ENCODE data around the gene VAMP2. TPM values are rescaled to one million over a fixed set of nuclear protein-coding genes. Genes with fewer than 3 reads are reported as not detected.
A peak's percentile ranks its signal among the peaks of the same experiment; 100 is the strongest.

VAMP2 gene
- 205 TPM for total RNA-seq
- 10 to 100 TPM; 42.7 to 60.4 (median 59.3) TPM for polyA plus RNA-seq

GRCh38 chr17:8162233-8162996 lies at the start of gene VAMP2:
Gene VAMP2, minus strand, starts transcription at chr17:8162948. Its CDS starts 69 bp downstream, at chr17:8162879.
- H3K27me3 ChIP-seq (ENCODE audit: control insufficient read depth, insufficient read depth, low read length): no peaks in the 10 kb centered on the region
- peaks cover 22% of the 10 kb centered on the region for H3K36me3 ChIP-seq (ENCODE audit: control insufficient read depth, insufficient read depth, low read length)
- DNase-seq: peak; percentile 80 to 89 (median 86)
- H3K4me1 ChIP-seq (ENCODE audit: control insufficient read depth, insufficient read depth, low read length, poor library complexity, severe bottlenecking): peaks cover 68% of the 10 kb centered on the region
- peaks cover 4% of the 10 kb centered on the region for H3K27me3 Mint-ChIP-seq
- H3K36me3 Mint-ChIP-seq: peaks cover 25% of the 10 kb centered on the region
- H3K27ac ChIP-seq (ENCODE audit: insufficient read depth, low read length, poor library complexity, severe bottlenecking): peak within 1 kb of the TSS; percentile 98
- peak within 1 kb of the TSS; percentile 96 to 98 (median 97) for H3K27ac Mint-ChIP-seq
- H3K9me3 Mint-ChIP-seq: peaks cover 0 to 1% (median 0%) of the 10 kb centered on the region in 7 donors
- peak; percentile 68 to 72 for ATAC-seq (ENCODE audit: low read depth in 2 of 2)
- peak within 1 kb of the TSS; percentile 82 for H3K4me3 ChIP-seq (ENCODE audit: low read depth, low read length)
- H3K4me1 Mint-ChIP-seq: peaks cover 0 to 70% (median 32%) of the 10 kb centered on the region in 4 donors
- peak within 1 kb of the TSS; percentile 89 to 96 (median 94) for H3K4me3 Mint-ChIP-seq
- H3K9me3 ChIP-seq (ENCODE audit: control insufficient read depth in 2 of 2, low read length in 2 of 2): no peaks in the 10 kb centered on the region

DNA sequence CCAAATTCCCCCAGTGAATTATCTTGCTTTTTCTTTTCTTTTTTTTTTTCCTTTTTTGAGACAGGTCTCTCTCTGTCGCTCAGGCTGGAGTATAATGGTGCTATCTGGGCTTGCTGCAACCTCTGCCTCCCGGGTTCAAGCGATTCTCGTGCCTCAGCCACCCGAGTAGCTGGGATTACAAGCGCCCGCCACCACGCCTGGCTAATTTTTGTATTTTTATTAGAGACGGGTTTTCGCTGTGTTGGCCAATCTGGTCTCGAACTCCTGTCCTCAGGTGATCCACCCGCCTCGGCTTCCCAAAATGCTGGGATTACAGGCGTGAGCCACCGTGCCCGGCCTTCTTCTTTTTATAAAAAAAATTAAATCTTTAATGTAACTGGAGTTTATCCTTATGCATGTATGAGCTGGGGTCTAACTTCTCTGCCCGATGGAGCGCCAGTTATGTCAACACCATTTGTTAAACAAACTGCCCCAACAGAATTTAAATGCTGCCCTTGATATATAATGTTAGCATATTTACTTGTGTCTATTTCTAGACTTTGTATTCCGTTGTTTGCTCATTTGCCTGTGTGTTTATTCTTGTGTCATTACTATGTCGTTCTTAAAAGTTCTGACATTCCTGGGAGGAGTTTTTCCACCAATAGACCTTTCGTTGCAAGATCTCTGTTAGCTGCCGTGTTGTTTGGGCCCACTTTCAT lies 48.2 kb upstream of the VAMP2 start:
- Histone ChIP-seq H3K9me3 (ENCODE audit: control insufficient read depth in 2 of 2, low read length in 2 of 2) (no peaks in the 10 kb centered on the region), H3K27ac (ENCODE audit: insufficient read depth, low read length, poor library complexity, severe bottlenecking) (peak overlapping the region; percentile 74), H3K4me3 (ENCODE audit: low read depth, low read length) (peak overlapping the region; percentile 94), H3K4me1 (ENCODE audit: control insufficient read depth, insufficient read depth, low read length, poor library complexity, severe bottlenecking) (peaks cover 12% of the 10 kb centered on the region), H3K36me3 (ENCODE audit: control insufficient read depth, insufficient read depth, low read length) (no peaks in the 10 kb centered on the region), H3K27me3 (ENCODE audit: control insufficient read depth, insufficient read depth, low read length) (no peaks in the 10 kb centered on the region)
- Mint-ChIP-seq H3K27me3 (peaks cover 8% of the 10 kb centered on the region), H3K36me3 (no peaks in the 10 kb centered on the region), H3K27ac (peak overlapping the region; percentile 43 to 93 (median 87)), H3K9me3 (no peaks in the 10 kb centered on the region), H3K4me1 (peaks cover 0 to 21% (median 16%) of the 10 kb centered on the region in 4 donors), H3K4me3 (peak overlapping the region; percentile 88 to 99 (median 92))
- DNase-seq (no peak), ATAC-seq (ENCODE audit: low read depth in 2 of 2) (no peak)

DNA sequence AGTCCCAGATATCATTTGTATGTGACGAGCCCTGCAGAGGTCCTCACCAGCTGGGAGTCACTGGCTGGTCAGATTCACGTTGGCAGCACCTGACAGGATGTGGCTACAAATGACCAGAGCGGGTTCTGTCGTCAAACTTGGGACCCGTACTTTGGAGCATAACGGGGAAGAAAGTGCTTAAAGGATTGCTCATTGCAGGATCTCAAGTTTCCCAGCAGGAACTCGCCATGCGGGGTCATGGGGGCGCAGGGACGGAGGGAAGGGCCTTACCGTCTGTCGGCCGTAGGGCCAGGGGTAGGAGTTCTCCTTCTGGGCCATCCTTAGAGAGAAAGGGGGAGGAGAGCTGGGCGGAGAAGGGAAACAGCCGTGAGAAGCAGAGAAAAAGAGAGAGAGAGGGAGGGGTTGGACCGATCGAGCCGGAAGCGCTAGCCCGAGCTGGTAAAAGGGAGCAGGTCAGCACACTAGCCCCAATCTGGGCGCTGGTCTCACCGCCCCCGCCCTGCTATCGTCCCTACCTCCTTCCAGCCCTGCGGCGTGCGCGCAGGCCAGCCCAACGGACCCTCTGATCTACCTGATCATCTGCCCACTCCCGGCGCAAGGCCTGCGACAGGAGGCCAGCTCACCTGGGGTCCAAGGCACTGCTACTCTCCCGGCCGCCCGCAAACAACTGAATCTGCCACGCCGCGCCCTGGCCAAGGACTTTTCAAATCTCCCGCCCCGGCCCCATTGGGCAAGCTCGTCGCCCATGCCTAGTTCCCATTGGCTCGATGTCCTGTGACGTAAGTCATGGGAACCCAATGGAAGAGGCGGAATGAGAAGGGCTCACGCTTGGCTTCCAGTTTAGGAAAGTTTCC lies 47.4 kb upstream of the VAMP2 start, which contains the start of gene AURKB:
Gene AURKB (minus strand): TSS at position 669 of the 854 bp plus-strand sequence. CDS start 351 bp downstream, at position 318.
- DNase-seq (peak; percentile 91 to 95 (median 95)), ATAC-seq (ENCODE audit: low read depth in 2 of 2) (peak; percentile 98 to 99)
- peaks cover 0 to 21% (median 16%) of the 10 kb centered on the region in 4 donors for H3K4me1 Mint-ChIP-seq
- H3K9me3 Mint-ChIP-seq: no peaks in the 10 kb centered on the region
- H3K36me3 Mint-ChIP-seq: no peaks in the 10 kb centered on the region
- Histone ChIP-seq H3K27me3 (ENCODE audit: control insufficient read depth, insufficient read depth, low read length) (no peaks in the 10 kb centered on the region), H3K4me3 (ENCODE audit: low read depth, low read length) (peak within 1 kb of the TSS; percentile 94), H3K9me3 (ENCODE audit: control insufficient read depth in 2 of 2, low read length in 2 of 2) (no peaks in the 10 kb centered on the region), H3K4me1 (ENCODE audit: control insufficient read depth, insufficient read depth, low read length, poor library complexity, severe bottlenecking) (peaks cover 12% of the 10 kb centered on the region), H3K36me3 (ENCODE audit: control insufficient read depth, insufficient read depth, low read length) (no peaks in the 10 kb centered on the region), H3K27ac (ENCODE audit: insufficient read depth, low read length, poor library complexity, severe bottlenecking) (peak within 1 kb of the TSS; percentile 74)
- H3K4me3 Mint-ChIP-seq: peak within 1 kb of the TSS; percentile 88 to 99 (median 92)
- peaks cover 8% of the 10 kb centered on the region for H3K27me3 Mint-ChIP-seq
- H3K27ac Mint-ChIP-seq: peak within 1 kb of the TSS; percentile 87 to 93 (median 91)

DNA sequence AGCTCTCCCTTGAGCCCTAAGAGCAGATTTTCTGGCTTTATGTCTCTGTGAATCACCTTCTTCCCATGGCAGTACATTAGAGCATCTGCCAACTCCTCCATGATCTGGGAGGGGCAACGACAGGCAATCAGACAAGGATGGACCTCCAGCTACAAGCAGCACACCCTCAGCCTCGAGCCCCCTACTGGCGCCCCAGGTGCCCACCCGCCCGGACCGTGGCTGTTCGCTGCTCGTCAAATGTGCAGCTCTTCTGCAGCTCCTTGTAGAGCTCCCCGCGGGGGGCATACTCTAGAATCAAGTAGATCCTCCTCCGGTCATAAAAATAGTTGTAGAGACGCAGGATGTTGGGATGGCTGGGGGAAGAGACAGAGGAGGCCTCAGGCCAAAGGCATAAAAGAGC lies 43.8 kb upstream of the VAMP2 start:
- peak overlapping the region in 1 of 4 donors; percentile 35 for H3K4me3 Mint-ChIP-seq
- DNase-seq (no peak), ATAC-seq (ENCODE audit: low read depth in 2 of 2) (no peak)
- no peaks in the 10 kb centered on the region for H3K27me3 Mint-ChIP-seq
- H3K9me3 Mint-ChIP-seq: no peaks in the 10 kb centered on the region
- Histone ChIP-seq H3K27me3 (ENCODE audit: control insufficient read depth, insufficient read depth, low read length) (no peaks in the 10 kb centered on the region), H3K27ac (ENCODE audit: insufficient read depth, low read length, poor library complexity, severe bottlenecking) (no peak overlapping the region), H3K9me3 (ENCODE audit: control insufficient read depth in 2 of 2, low read length in 2 of 2) (no peaks in the 10 kb centered on the region), H3K36me3 (ENCODE audit: control insufficient read depth, insufficient read depth, low read length) (no peaks in the 10 kb centered on the region), H3K4me1 (ENCODE audit: control insufficient read depth, insufficient read depth, low read length, poor library complexity, severe bottlenecking) (peaks cover 12% of the 10 kb centered on the region), H3K4me3 (ENCODE audit: low read depth, low read length) (no peak overlapping the region)
- no peaks in the 10 kb centered on the region for H3K36me3 Mint-ChIP-seq
- peaks cover 0 to 20% (median 16%) of the 10 kb centered on the region in 4 donors for H3K4me1 Mint-ChIP-seq
- H3K27ac Mint-ChIP-seq: no peak overlapping the region

- peak overlapping the region in 1 of 4 donors; percentile 47 for H3K4me3 Mint-ChIP-seq
- ATAC-seq (ENCODE audit: low read depth in 2 of 2): no peak
- no peak overlapping the region for H3K27ac Mint-ChIP-seq
- Histone ChIP-seq H3K4me1 (ENCODE audit: control insufficient read depth, insufficient read depth, low read length, poor library complexity, severe bottlenecking) (peaks cover 3% of the 10 kb centered on the region), H3K4me3 (ENCODE audit: low read depth, low read length) (no peak overlapping the region), H3K36me3 (ENCODE audit: control insufficient read depth, insufficient read depth, low read length) (no peaks in the 10 kb centered on the region), H3K27ac (ENCODE audit: insufficient read depth, low read length, poor library complexity, severe bottlenecking) (no peak overlapping the region), H3K9me3 (ENCODE audit: control insufficient read depth in 2 of 2, low read length in 2 of 2) (no peaks in the 10 kb centered on the region), H3K27me3 (ENCODE audit: control insufficient read depth, insufficient read depth, low read length) (no peaks in the 10 kb centered on the region)
- DNase-seq: no peak
- H3K4me1 Mint-ChIP-seq: peaks cover 0 to 18% (median 11%) of the 10 kb centered on the region in 4 donors
- no peaks in the 10 kb centered on the region for H3K36me3 Mint-ChIP-seq
- H3K27me3 Mint-ChIP-seq: peaks cover 4% of the 10 kb centered on the region
- H3K9me3 Mint-ChIP-seq: no peaks in the 10 kb centered on the region
These were observed 42.2 kb upstream of the VAMP2 start for GRCh38 chr17:8204761-8205555.

GRCh38 chr17:8192070-8192815 lies 29.5 kb upstream of the VAMP2 start:
- Mint-ChIP-seq H3K36me3 (no peaks in the 10 kb centered on the region), H3K4me3 (no peak overlapping the region), H3K9me3 (no peaks in the 10 kb centered on the region), H3K4me1 (peaks cover 4 to 21% (median 18%) of the 10 kb centered on the region in 4 donors), H3K27me3 (peaks cover 4% of the 10 kb centered on the region), H3K27ac (no peak overlapping the region)
- DNase-seq (peak; percentile 50 to 89 (median 67)), ATAC-seq (ENCODE audit: low read depth in 2 of 2) (peak; percentile 9 to 18)
- Histone ChIP-seq H3K4me1 (ENCODE audit: control insufficient read depth, insufficient read depth, low read length, poor library complexity, severe bottlenecking) (peaks cover 46% of the 10 kb centered on the region), H3K36me3 (ENCODE audit: control insufficient read depth, insufficient read depth, low read length) (no peaks in the 10 kb centered on the region), H3K9me3 (ENCODE audit: control insufficient read depth in 2 of 2, low read length in 2 of 2) (no peaks in the 10 kb centered on the region), H3K27ac (ENCODE audit: insufficient read depth, low read length, poor library complexity, severe bottlenecking) (peak overlapping the region; percentile 60), H3K27me3 (ENCODE audit: control insufficient read depth, insufficient read depth, low read length) (no peaks in the 10 kb centered on the region), H3K4me3 (ENCODE audit: low read depth, low read length) (peak overlapping the region; percentile 83)

Data from CD4-positive, CD25-positive, alpha-beta regulatory T cell (primary cell).